GM12878 (cell line): ENCODE measurements around the gene TTLL8. TPM values are rescaled to one million over a fixed set of nuclear protein-coding genes. Genes with fewer than 3 reads are reported as not detected.

ENCODE experiments used
- BACH1 ChIP-seq: fragments of 450-650 bp; IDR thresholded peaks from 2 replicates; pipeline ENCODE4 v1.6.1; 2017; ENCODE audit warnings: mild to moderate bottlenecking, borderline replicate concordance
- ETV6 ChIP-seq, 2 experiments: fragments of 450-650 bp in 1 of 2; IDR thresholded peaks in 1 of 2; conservative IDR thresholded peaks in 1 of 2; 2 replicates each; pipeline ENCODE4 v1.6.1; 2014; ENCODE audit warnings: antibody characterized with exemption in 1 of 2, borderline replicate concordance in 1 of 2, low read depth in 1 of 2, mild to moderate bottlenecking in 1 of 2, moderate library complexity in 1 of 2
- GABPA ChIP-seq: IDR thresholded peaks from 2 replicates; pipeline ENCODE4 v1.6.1; 2014; ENCODE audit warnings: antibody characterized with exemption, low read depth, mild to moderate bottlenecking, inconsistent platforms
- KAT2A ChIP-seq: conservative IDR thresholded peaks from 2 replicates; pipeline ENCODE4 v1.6.1; 2011; ENCODE audit warnings: low read depth, low read length; ENCODE audit not compliant: control insufficient read depth
- KDM1A ChIP-seq: fragments of 200-600 bp; sonication (generic); IDR thresholded peaks from 2 replicates; pipeline ENCODE4 v1.6.1; 2016; ENCODE audit warnings: borderline replicate concordance
- MYC ChIP-seq: IDR thresholded peaks from 2 replicates; pipeline ENCODE4 v1.6.1; 2011; ENCODE audit warnings: mild to moderate bottlenecking, low read length, moderate library complexity, inconsistent platforms; ENCODE audit not compliant: insufficient read depth, insufficient replicate concordance, insufficient read length, severe bottlenecking
- NR2C1 ChIP-seq: fragments of 450-650 bp; IDR thresholded peaks from 2 replicates; pipeline ENCODE4 v1.6.1; 2017; ENCODE audit warnings: antibody characterized with exemption, mild to moderate bottlenecking, moderate library complexity
- NR2F1 ChIP-seq: fragments of 450-650 bp; conservative IDR thresholded peaks from 2 replicates; pipeline ENCODE4 v1.6.1; 2017; ENCODE audit warnings: mild to moderate bottlenecking
- PAX5 ChIP-seq: IDR thresholded peaks from 2 replicates; pipeline ENCODE4 v1.6.1; 2011; ENCODE audit warnings: low read depth, low read length, borderline replicate concordance
- SMARCA5 ChIP-seq: fragments of 450-650 bp; IDR thresholded peaks from 2 replicates; pipeline ENCODE4 v1.6.1; 2017; ENCODE audit warnings: mild to moderate bottlenecking
- SMC3 ChIP-seq: IDR thresholded peaks from 2 replicates; pipeline ENCODE4 v1.6.1; 2011; ENCODE audit warnings: low read length, improper control_type of control experiment, borderline replicate concordance
- SREBF1 ChIP-seq: IDR thresholded peaks from 2 replicates; pipeline ENCODE4 v1.6.1; 2012; ENCODE audit warnings: mild to moderate bottlenecking, low read length
- TAF1 ChIP-seq: IDR thresholded peaks from 2 replicates; pipeline ENCODE4 v1.6.1; 2011; ENCODE audit warnings: mild to moderate bottlenecking, low read depth, low read length, borderline replicate concordance
- YY1 ChIP-seq: IDR thresholded peaks from 2 replicates; pipeline ENCODE4 v1.6.1; 2011; ENCODE audit warnings: low read depth, mild to moderate bottlenecking, low read length
- ZNF384 ChIP-seq: IDR thresholded peaks from 2 replicates; pipeline ENCODE4 v1.6.1; 2012; ENCODE audit warnings: low read depth, mild to moderate bottlenecking, low read length, improper control_type of control experiment, borderline replicate concordance
- polyA plus RNA-seq, 11 experiments: library from polyadenylated mRNA; depleted of rRNA in 4 of 11; unstranded in 6 of 11; stranded (reverse) in 5 of 11; fragments of >200 nt; fragmentation: Nextera tagmentation in 4 of 11; fragmentation: Illumina TruSeq in 1 of 11; extraction: Ambion mirVana in 4 of 11; extraction: Trizol in 1 of 11; gene quantifications; 1 replicate in 1 of 11; 2 replicates in 10 of 11; pipeline versions ENCODE4 v1.2.1 to v1.2.3, GENCODE V29; 2011 to 2016; ENCODE audit warnings: inconsistent platforms in 2 of 11, missing spikeins in 2 of 11, low read depth in 1 of 11
- total RNA-seq, 4 experiments: library from RNA; depleted of rRNA in 3 of 4; stranded (reverse); fragments of >200 nt in 3 of 4; fragmentation: Illumina TruSeq in 1 of 4; extraction: Trizol in 1 of 4; gene quantifications; 2 replicates each; pipeline versions ENCODE4 v1.2.1 to v1.2.3, GENCODE V29; 2013 to 2021
- TF ChIP-seq, protein P1 (sequence below): fragments of 150-350 bp; IDR thresholded peaks from 2 replicates; pipeline ENCODE4 v1.6.1; 2014; ENCODE audit warnings: mild to moderate bottlenecking, low read depth, low read length
- TF ChIP-seq, protein P2 (sequence below): fragments of 450-650 bp; formaldehyde crosslinking; IDR thresholded peaks from 2 replicates; pipeline ENCODE4 v1.4.0; 2020; ENCODE audit warnings: mild to moderate bottlenecking, moderate library complexity
- TF ChIP-seq, protein P3 (sequence below): fragments of 150-350 bp; IDR thresholded peaks from 2 replicates; pipeline ENCODE4 v1.6.1; 2016; ENCODE audit warnings: low read depth, low read length
- TF ChIP-seq, protein P4 (sequence below), 3 experiments: IDR thresholded peaks in 2 of 3; conservative IDR thresholded peaks in 1 of 3; 2 replicates each; pipeline ENCODE4 v1.5.1; 2011; ENCODE audit warnings: low read depth in 3 of 3, low read length in 3 of 3, mild to moderate bottlenecking in 3 of 3, control low read depth in 2 of 3, moderate library complexity in 2 of 3, inconsistent platforms in 1 of 3, mixed read lengths in 1 of 3; ENCODE audit not compliant: control insufficient read depth in 2 of 3, insufficient read depth in 1 of 3; ENCODE audit errors: extremely low read depth in 1 of 3

TTLL8 gene
- total and polyA plus RNA-seq, 10 of the 15 experiments (the other 5 are each of a cell fraction or from before 2014, with no cell fraction given), result not detected

DNA sequence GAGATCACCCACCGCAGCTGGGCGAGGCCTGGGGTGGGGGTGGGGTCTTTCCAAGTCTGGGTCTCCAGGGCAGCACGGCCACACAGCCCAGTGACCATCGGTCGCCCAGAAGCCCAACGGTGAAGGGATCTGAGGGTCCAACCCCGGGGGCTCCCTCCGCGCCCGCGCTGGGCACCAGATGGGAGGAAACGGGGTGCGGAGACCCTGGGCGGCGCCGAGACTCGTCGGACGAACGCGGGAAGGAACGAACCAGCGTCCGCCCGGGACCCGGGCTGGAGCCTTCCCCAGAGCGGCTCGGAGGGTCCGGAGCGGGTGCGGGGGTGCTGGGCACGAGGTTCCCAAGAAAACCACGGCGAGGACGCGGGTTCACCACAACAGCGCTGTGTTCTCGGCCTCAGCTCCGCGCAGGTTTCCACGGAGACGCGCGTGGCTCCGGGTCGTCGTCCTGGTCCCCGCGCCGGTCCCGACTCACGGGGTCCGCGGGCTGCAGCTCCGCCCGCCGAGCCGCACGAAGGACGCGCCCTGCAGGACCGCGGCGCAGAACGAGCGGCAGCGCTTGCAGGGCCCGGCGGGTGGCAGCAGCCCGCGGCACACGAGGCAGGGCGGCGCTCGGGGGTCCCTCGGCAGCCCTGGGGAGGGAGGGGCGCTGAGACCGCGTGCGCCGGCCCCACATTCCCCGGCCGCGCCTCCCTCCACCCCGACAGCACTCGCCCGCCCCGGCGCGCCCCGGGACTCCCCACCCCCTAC lies 43.3 kb downstream of the TTLL8 start (continued):
- TF ChIP-seq, protein P1, sequence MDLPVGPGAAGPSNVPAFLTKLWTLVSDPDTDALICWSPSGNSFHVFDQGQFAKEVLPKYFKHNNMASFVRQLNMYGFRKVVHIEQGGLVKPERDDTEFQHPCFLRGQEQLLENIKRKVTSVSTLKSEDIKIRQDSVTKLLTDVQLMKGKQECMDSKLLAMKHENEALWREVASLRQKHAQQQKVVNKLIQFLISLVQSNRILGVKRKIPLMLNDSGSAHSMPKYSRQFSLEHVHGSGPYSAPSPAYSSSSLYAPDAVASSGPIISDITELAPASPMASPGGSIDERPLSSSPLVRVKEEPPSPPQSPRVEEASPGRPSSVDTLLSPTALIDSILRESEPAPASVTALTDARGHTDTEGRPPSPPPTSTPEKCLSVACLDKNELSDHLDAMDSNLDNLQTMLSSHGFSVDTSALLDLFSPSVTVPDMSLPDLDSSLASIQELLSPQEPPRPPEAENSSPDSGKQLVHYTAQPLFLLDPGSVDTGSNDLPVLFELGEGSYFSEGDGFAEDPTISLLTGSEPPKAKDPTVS, result no peak
- TF ChIP-seq PAX5 (no peak), SMARCA5 (no peak), NR2F1 (0 out of 2 replicates have a peak, but pooled peaks have one; percentile 4), ZNF384 (no peak), ETV6 (conservative IDR thresholded peaks at IDR 0.05 in 1 of 2, IDR thresholded peaks at IDR 0.05 in 1 of 2; ENCODE audit: borderline replicate concordance in 1 of 2, low read depth in 1 of 2) (no peak), KDM1A (no peak), SREBF1 (no peak), BACH1 (peak; percentile 39; the same call in 1 of the 2 replicates), GABPA (no peak), TAF1 (no peak), SMC3 (no peak), YY1 (no peak), KAT2A (no peak), NR2C1 (no peak), MYC (no peak)
- TF ChIP-seq, protein P2, sequence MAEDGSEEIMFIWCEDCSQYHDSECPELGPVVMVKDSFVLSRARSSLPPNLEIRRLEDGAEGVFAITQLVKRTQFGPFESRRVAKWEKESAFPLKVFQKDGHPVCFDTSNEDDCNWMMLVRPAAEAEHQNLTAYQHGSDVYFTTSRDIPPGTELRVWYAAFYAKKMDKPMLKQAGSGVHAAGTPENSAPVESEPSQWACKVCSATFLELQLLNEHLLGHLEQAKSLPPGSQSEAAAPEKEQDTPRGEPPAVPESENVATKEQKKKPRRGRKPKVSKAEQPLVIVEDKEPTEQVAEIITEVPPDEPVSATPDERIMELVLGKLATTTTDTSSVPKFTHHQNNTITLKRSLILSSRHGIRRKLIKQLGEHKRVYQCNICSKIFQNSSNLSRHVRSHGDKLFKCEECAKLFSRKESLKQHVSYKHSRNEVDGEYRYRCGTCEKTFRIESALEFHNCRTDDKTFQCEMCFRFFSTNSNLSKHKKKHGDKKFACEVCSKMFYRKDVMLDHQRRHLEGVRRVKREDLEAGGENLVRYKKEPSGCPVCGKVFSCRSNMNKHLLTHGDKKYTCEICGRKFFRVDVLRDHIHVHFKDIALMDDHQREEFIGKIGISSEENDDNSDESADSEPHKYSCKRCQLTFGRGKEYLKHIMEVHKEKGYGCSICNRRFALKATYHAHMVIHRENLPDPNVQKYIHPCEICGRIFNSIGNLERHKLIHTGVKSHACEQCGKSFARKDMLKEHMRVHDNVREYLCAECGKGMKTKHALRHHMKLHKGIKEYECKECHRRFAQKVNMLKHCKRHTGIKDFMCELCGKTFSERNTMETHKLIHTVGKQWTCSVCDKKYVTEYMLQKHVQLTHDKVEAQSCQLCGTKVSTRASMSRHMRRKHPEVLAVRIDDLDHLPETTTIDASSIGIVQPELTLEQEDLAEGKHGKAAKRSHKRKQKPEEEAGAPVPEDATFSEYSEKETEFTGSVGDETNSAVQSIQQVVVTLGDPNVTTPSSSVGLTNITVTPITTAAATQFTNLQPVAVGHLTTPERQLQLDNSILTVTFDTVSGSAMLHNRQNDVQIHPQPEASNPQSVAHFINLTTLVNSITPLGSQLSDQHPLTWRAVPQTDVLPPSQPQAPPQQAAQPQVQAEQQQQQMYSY (CRISPR knock-in tag), result no peak
- TF ChIP-seq, protein P3, sequence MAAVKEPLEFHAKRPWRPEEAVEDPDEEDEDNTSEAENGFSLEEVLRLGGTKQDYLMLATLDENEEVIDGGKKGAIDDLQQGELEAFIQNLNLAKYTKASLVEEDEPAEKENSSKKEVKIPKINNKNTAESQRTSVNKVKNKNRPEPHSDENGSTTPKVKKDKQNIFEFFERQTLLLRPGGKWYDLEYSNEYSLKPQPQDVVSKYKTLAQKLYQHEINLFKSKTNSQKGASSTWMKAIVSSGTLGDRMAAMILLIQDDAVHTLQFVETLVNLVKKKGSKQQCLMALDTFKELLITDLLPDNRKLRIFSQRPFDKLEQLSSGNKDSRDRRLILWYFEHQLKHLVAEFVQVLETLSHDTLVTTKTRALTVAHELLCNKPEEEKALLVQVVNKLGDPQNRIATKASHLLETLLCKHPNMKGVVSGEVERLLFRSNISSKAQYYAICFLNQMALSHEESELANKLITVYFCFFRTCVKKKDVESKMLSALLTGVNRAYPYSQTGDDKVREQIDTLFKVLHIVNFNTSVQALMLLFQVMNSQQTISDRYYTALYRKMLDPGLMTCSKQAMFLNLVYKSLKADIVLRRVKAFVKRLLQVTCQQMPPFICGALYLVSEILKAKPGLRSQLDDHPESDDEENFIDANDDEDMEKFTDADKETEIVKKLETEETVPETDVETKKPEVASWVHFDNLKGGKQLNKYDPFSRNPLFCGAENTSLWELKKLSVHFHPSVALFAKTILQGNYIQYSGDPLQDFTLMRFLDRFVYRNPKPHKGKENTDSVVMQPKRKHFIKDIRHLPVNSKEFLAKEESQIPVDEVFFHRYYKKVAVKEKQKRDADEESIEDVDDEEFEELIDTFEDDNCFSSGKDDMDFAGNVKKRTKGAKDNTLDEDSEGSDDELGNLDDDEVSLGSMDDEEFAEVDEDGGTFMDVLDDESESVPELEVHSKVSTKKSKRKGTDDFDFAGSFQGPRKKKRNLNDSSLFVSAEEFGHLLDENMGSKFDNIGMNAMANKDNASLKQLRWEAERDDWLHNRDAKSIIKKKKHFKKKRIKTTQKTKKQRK, result no peak
- TF ChIP-seq, protein P4, sequence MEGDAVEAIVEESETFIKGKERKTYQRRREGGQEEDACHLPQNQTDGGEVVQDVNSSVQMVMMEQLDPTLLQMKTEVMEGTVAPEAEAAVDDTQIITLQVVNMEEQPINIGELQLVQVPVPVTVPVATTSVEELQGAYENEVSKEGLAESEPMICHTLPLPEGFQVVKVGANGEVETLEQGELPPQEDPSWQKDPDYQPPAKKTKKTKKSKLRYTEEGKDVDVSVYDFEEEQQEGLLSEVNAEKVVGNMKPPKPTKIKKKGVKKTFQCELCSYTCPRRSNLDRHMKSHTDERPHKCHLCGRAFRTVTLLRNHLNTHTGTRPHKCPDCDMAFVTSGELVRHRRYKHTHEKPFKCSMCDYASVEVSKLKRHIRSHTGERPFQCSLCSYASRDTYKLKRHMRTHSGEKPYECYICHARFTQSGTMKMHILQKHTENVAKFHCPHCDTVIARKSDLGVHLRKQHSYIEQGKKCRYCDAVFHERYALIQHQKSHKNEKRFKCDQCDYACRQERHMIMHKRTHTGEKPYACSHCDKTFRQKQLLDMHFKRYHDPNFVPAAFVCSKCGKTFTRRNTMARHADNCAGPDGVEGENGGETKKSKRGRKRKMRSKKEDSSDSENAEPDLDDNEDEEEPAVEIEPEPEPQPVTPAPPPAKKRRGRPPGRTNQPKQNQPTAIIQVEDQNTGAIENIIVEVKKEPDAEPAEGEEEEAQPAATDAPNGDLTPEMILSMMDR (IDR thresholded peaks at IDR 0.05 in 2 of 3, conservative IDR thresholded peaks at IDR 0.05 in 1 of 3; ENCODE audit: control insufficient read depth in 2 of 3, extremely low read depth in 1 of 3, insufficient read depth in 1 of 3, low read depth in 3 of 3, low read length in 3 of 3), result 0 out of 6 replicates have a peak, but pooled peaks of 1 of the 3 experiments have one; percentile 12
